ENCODE measurements around the gene KRTAP12-1. TPM values are rescaled to one million over a fixed set of nuclear protein-coding genes. Genes with fewer than 3 reads are reported as not detected.

KRTAP12-1 gene
- total and polyA plus RNA-seq, 8 donors: 2.0 TPM; not detected in 7

DNA sequence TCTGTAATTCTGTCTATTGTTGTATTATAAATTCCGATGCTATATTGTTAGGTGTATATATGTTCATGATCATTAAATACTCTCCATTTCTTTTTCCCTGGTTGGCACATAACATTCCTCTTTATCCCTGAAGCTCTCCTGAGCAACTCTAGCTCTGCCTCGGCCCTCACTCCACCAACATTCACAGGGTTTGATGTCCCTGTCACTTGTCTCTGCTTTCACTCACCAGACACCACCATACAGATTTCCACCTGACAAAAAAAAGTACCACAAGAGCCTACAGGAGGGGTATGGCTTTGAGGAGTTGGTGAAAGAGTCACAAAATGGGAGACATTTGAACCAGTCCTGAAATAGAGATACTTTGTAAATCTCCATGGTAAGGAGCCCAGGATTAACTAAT is 38.2 kb upstream of the KRTAP12-1 start:
- Histone ChIP-seq H3K27ac (no peak overlapping the region), H3K36me3 (no peaks in the 10 kb centered on the region), H3K9me3 (no peaks in the 10 kb centered on the region), H3K27me3 (peaks cover 0 to 84% (median 28%) of the 10 kb centered on the region in 3 donors), H3K4me1 (peaks cover 3 to 11% (median 7%) of the 10 kb centered on the region in 4 donors), H3K4me3 (no peak overlapping the region)
- no peak for DNase-seq
- TF ChIP-seq POLR2A (IDR thresholded peaks at IDR 0.05): no peak
- TF ChIP-seq, protein P1, sequence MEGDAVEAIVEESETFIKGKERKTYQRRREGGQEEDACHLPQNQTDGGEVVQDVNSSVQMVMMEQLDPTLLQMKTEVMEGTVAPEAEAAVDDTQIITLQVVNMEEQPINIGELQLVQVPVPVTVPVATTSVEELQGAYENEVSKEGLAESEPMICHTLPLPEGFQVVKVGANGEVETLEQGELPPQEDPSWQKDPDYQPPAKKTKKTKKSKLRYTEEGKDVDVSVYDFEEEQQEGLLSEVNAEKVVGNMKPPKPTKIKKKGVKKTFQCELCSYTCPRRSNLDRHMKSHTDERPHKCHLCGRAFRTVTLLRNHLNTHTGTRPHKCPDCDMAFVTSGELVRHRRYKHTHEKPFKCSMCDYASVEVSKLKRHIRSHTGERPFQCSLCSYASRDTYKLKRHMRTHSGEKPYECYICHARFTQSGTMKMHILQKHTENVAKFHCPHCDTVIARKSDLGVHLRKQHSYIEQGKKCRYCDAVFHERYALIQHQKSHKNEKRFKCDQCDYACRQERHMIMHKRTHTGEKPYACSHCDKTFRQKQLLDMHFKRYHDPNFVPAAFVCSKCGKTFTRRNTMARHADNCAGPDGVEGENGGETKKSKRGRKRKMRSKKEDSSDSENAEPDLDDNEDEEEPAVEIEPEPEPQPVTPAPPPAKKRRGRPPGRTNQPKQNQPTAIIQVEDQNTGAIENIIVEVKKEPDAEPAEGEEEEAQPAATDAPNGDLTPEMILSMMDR (IDR thresholded peaks at IDR 0.05): no peak
- TF ChIP-seq POLR2AphosphoS5 (IDR thresholded peaks at IDR 0.05): no peak
- no peak for TF ChIP-seq EP300 (IDR thresholded peaks at IDR 0.05)
- intact Hi-C loops (cut with DNase I; ENCODE audit: low total_unique reads): no loop called here
- 74 to 88% (median 80%) methylated on average over 2 of the region's 2 CpGs for WGBS, 5 donors

DNA sequence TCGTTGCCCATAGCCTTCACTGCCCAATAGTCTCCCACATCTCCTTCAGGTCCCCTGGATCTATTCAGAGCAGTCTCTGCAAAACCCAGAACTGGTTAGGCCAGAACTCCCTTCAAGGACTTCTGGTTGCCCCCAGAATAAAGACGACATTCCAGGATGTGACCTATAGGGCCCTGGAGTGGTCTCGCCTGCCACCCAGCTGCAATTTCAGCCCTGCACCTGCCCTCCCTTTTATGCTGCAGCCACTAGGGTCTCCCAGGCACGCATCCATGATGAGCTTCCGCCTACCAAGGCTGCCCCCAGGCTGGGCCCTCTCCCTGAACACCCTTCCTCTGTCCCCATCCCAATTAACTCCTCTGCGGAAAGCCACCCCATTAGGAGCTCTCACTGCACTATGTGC is 36.6 kb upstream of the KRTAP12-1 start:
- Histone ChIP-seq H3K4me3 (no peak overlapping the region), H3K27me3 (peaks cover 0 to 84% (median 28%) of the 10 kb centered on the region in 3 donors), H3K36me3 (no peaks in the 10 kb centered on the region), H3K4me1 (peaks cover 3 to 7% (median 5%) of the 10 kb centered on the region in 4 donors), H3K27ac (no peak overlapping the region), H3K9me3 (no peaks in the 10 kb centered on the region)
- 36 to 57% (median 43%) methylated on average over 6 of the region's 6 CpGs for WGBS, 5 donors
- DNase-seq: no peak
- intact Hi-C loops (cut with DNase I; ENCODE audit: low total_unique reads): no loop called here
- TF ChIP-seq POLR2AphosphoS5 (IDR thresholded peaks at IDR 0.05): no peak

DNA sequence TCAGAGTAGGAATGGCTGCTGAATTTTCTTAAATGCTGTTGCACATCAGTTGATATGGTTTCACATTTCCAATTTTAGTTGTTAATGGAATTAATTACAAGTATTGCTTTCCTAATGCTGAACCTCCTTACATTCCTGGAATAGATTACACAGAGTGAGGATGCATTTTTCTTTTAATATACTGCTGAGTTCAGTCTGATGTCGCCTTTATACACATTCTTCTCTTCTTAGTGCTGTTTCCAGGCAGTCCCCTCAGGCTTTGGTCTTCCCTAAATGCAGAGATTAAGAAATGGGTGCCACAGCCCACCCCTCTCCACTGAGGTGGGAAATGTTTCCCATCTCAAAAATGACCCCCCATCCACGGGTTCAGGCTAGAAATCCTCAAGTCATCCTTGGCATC is 36.1 kb upstream of the KRTAP12-1 start:
- Histone ChIP-seq H3K4me3 (no peak overlapping the region), H3K9me3 (no peaks in the 10 kb centered on the region), H3K27ac (no peak overlapping the region), H3K36me3 (no peaks in the 10 kb centered on the region), H3K4me1 (peaks cover 0 to 2% (median under 1%) of the 10 kb centered on the region in 4 donors), H3K27me3 (peaks cover 0 to 84% (median 28%) of the 10 kb centered on the region in 3 donors)
- TF ChIP-seq EP300 (IDR thresholded peaks at IDR 0.05) (no peak), POLR2AphosphoS5 (IDR thresholded peaks at IDR 0.05) (no peak), POLR2A (IDR thresholded peaks at IDR 0.05) (no peak)
- TF ChIP-seq, protein P1 (IDR thresholded peaks at IDR 0.05): no peak
- DNase-seq: no peak
- intact Hi-C loops (cut with DNase I; ENCODE audit: low total_unique reads): no loop called here
- WGBS, 5 donors: 41 to 57% (median 56%) methylated on average over 2 of the region's 2 CpGs

DNA sequence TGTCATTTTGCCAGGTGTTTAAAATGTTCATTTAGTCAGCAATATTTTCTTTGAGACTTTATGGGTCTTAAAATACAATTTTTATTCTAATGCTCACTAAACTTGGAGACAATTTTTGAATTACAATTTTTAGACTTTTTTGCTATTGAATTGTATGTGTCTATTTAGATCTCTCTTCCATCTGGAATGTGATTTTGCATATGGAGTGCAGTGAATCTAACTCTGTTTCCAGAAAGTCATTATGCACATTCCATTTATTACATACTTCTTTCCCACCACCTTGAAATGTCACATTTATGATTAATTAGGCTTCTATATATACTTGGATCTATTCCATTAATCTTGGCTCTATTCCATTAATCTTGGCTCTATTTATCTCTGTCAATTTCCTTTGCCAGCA is 35.0 kb upstream of the KRTAP12-1 start:
- Histone ChIP-seq H3K27me3 (peaks cover 0 to 84% (median 32%) of the 10 kb centered on the region in 3 donors), H3K27ac (no peak overlapping the region), H3K4me3 (no peak overlapping the region), H3K9me3 (no peaks in the 10 kb centered on the region), H3K36me3 (no peaks in the 10 kb centered on the region), H3K4me1 (peaks cover 0 to 4% (median 2%) of the 10 kb centered on the region in 4 donors)
- DNase-seq: no peak
- TF ChIP-seq POLR2A (IDR thresholded peaks at IDR 0.05) (no peak), EP300 (IDR thresholded peaks at IDR 0.05) (no peak), POLR2AphosphoS5 (IDR thresholded peaks at IDR 0.05) (no peak)
- TF ChIP-seq, protein P1 (IDR thresholded peaks at IDR 0.05): no peak
- intact Hi-C loops (cut with DNase I; ENCODE audit: low total_unique reads): no loop called here

DNA sequence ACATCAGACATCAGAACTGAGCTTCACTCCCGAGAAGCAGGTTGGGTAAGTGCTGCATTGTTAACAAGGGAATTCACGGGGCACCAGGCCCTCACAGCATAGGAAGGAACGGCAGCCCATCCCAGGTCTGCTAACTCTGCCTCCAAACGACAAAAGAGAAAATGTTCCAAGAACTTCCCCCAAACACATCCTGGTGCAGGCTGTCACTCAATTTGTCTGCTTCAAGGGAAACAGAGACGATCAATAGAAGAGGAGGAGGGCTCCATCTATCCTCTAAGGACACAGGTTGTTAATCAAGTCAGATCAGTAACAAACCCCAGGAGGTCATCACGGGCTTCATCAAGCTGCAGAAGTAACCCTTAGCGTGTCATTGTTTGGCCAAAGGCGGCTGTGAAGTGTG is 32.9 kb upstream of the KRTAP12-1 start:
- peak in 1 of 2 donors; percentile 13 for DNase-seq
- peaks cover 11 to 84% (median 53%) of the 10 kb centered on the region in 3 donors for H3K27me3 ChIP-seq

More for the DNA sequence above, 32.9 kb upstream of the KRTAP12-1 start:
- Histone ChIP-seq H3K4me3 (no peak overlapping the region), H3K27ac (no peak overlapping the region), H3K4me1 (peaks cover 5 to 25% (median 12%) of the 10 kb centered on the region in 4 donors), H3K36me3 (no peaks in the 10 kb centered on the region), H3K9me3 (no peaks in the 10 kb centered on the region)
- TF ChIP-seq, protein P1 (IDR thresholded peaks at IDR 0.05): no peak
- TF ChIP-seq POLR2AphosphoS5 (IDR thresholded peaks at IDR 0.05): no peak
- no peak for TF ChIP-seq EP300 (IDR thresholded peaks at IDR 0.05)
- no peak for TF ChIP-seq POLR2A (IDR thresholded peaks at IDR 0.05)
- intact Hi-C loops (cut with DNase I; ENCODE audit: low total_unique reads): no loop called here
- 12 to 35% (median 21%) methylated on average over 8 of the region's 8 CpGs for WGBS, 5 donors

All from stomach (tissue), 9 donors.